Measurements from ENCODE around the gene FOXD4L3.
"Not testable (repeated sequence)": the region's sequence is repeated elsewhere in the genome, so short reads cannot be mapped to it uniquely, and the experiment has no call there.

Gene FOXD4L3

GRCh38 chr9:68351689-68352088 lies 49.0 kb downstream of the FOXD4L3 start:
- DNase-seq, result not testable (repeated sequence)

Measured in NCI-H226 (cell line).